Activated gamma-delta T cell treated with Interleukin-2 at 50 U/mL for 16 hours (primary cell): ENCODE measurements around the gene KAT14.
"Not testable (repeated sequence)": the region's sequence is repeated elsewhere in the genome, so short reads cannot be mapped to it uniquely, and the experiment has no call there.

Experiments used
- DNase-seq: peaks from one replicate; pipeline ENCODE4 v3.0.0-alpha.2; 2020

The KAT14 gene

GRCh38 chr20:18156045-18156444, 18.4 kb downstream of the KAT14 start:
- no peak for DNase-seq

GRCh38 chr20:18164356-18164755, 26.7 kb downstream of the KAT14 start:
- DNase-seq, result no peak

- no peak for DNase-seq
These were observed 27.9 kb downstream of the KAT14 start for GRCh38 chr20:18165553-18165952.

- no peak for DNase-seq
These were observed 28.7 kb downstream of the KAT14 start for GRCh38 chr20:18166241-18166881.

GRCh38 chr20:18166950-18167349, 29.3 kb downstream of the KAT14 start:
- DNase-seq, result no peak

- no peak for DNase-seq
These were observed 34.7 kb downstream of the KAT14 start for GRCh38 chr20:18172379-18172778.

GRCh38 chr20:18174906-18175683, 37.4 kb downstream of the KAT14 start:
- no peak for DNase-seq

- DNase-seq, result no peak
These were observed 38.7 kb downstream of the KAT14 start for GRCh38 chr20:18176318-18176785.

- DNase-seq, result not testable (repeated sequence)
These were observed 42.7 kb downstream of the KAT14 start for GRCh38 chr20:18180366-18180765.

GRCh38 chr20:18180815-18181214, 43.2 kb downstream of the KAT14 start:
- no peak for DNase-seq

- DNase-seq, result no peak
These were observed 49.4 kb downstream of the KAT14 start for GRCh38 chr20:18187020-18187419.

- DNase-seq, result no peak
These were observed 50.8 kb downstream of the KAT14 start for GRCh38 chr20:18188434-18188833.

- DNase-seq, result no peak
These were observed 52.9 kb downstream of the KAT14 start for GRCh38 chr20:18190338-18191233.

GRCh38 chr20:18191306-18191705, 53.6 kb downstream of the KAT14 start:
- DNase-seq, result no peak

- not testable (repeated sequence) for DNase-seq
These were observed 56.8 kb downstream of the KAT14 start for GRCh38 chr20:18194461-18194860.

GRCh38 chr20:18195931-18196330, 58.3 kb downstream of the KAT14 start:
- no peak for DNase-seq

GRCh38 chr20:18197382-18198070, 59.9 kb downstream of the KAT14 start:
- no peak for DNase-seq

- no peak for DNase-seq
These were observed 65.3 kb downstream of the KAT14 start for GRCh38 chr20:18202966-18203365.

GRCh38 chr20:18203700-18204099, 66.0 kb downstream of the KAT14 start:
- DNase-seq, result not testable (repeated sequence)

GRCh38 chr20:18213002-18213401, 75.3 kb downstream of the KAT14 start:
- DNase-seq, result no peak

GRCh38 chr20:18215566-18215965, 77.9 kb downstream of the KAT14 start:
- DNase-seq, result no peak

- no peak for DNase-seq
These were observed 80.6 kb downstream of the KAT14 start for GRCh38 chr20:18218280-18218679.

GRCh38 chr20:18223409-18223808, 85.7 kb downstream of the KAT14 start:
- DNase-seq, result no peak
